Colonic mucosa (tissue), 4 donors: ENCODE results near the gene FANCI. TPM values are rescaled to one million over a fixed set of nuclear protein-coding genes. Genes with fewer than 3 reads are reported as not detected.

Source experiments
- DNase-seq: peaks from one replicate; pipeline ENCODE4 v3.0.0-alpha.2; 2020
- H3K27ac ChIP-seq: fragments of 200-600 bp; one replicate; pipeline ENCODE4 v1.8.0; 2021
- H3K27me3 ChIP-seq: fragments of 200-600 bp; one replicate; pipeline ENCODE4 v1.8.0; 2021
- H3K36me3 ChIP-seq: fragments of 200-600 bp; one replicate; pipeline ENCODE4 v1.8.0; 2021
- H3K4me1 ChIP-seq: fragments of 200-600 bp; one replicate; pipeline ENCODE4 v1.8.0; 2021; ENCODE audit warnings: mild to moderate bottlenecking
- H3K4me3 ChIP-seq: fragments of 200-600 bp; one replicate; pipeline ENCODE4 v1.8.0; 2021
- H3K9ac ChIP-seq, 2 donors: one replicate each; pipeline ENCODE4 v1.7.0; 2013; ENCODE audit warnings: control low read depth in 2 of 2, low read depth in 2 of 2, low read length in 2 of 2
- H3K9me3 ChIP-seq: fragments of 200-600 bp; one replicate; pipeline ENCODE4 v1.8.0; 2021
- intact Hi-C: fragments of 100-400 bp; cut with DNase I; formaldehyde crosslinking; loops from one replicate; pipeline ENCODE4 v1.14.1; 2022
- total RNA-seq, 2 donors: library from RNA; stranded (reverse); fragmentation: NEBNext Ultra II Directional in 1 of 2; extraction: Animal tissue kit (Norgen Biotek cat#: 25700) in 1 of 2; gene quantifications; one replicate each; pipeline ENCODE4 v1.2.1, GENCODE V29; 2021
- TF ChIP-seq, protein P1 (sequence below): fragments of 200-600 bp; IDR thresholded peaks from one replicate; pipeline ENCODE4 v1.8.0; 2022; ENCODE audit warnings: antibody characterized with exemption, mild to moderate bottlenecking
- donor health status: healthy.
- donor health status: DM: no; HTN: no; CAD: no.
- donor health status: DM: no; HTN: no; CAD: no.

Gene FANCI
- total RNA-seq, 2 donors from 2014 or later, result 19.9 to 76.9 TPM

DNA sequence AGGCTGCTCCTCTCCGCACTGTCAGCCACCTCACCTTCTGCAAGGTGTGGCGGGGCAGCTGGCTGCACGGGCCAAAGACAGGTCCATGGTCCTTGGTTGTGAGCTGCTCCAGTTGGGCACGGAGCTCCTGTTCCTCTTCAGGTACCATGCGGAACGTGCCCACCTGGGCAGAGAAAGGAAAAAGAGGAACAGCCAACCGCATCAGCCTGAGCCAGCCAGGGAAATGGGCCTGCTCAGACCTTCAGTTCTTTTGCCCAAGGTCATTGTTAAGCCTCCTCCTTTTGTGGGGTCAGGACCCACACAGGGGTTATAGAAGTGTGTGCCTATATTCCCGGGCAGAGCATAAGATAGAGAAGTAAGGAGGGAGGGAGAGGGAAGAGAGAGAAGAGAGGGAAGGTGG is 25.2 kb upstream of the FANCI start:
- Histone ChIP-seq H3K27ac (no peak overlapping the region), H3K27me3 (no peaks in the 10 kb centered on the region), H3K36me3 (no peaks in the 10 kb centered on the region), H3K9me3 (no peaks in the 10 kb centered on the region), H3K9ac (no peak overlapping the region), H3K4me3 (no peak overlapping the region), H3K4me1 (no peaks in the 10 kb centered on the region)
- TF ChIP-seq, protein P1, sequence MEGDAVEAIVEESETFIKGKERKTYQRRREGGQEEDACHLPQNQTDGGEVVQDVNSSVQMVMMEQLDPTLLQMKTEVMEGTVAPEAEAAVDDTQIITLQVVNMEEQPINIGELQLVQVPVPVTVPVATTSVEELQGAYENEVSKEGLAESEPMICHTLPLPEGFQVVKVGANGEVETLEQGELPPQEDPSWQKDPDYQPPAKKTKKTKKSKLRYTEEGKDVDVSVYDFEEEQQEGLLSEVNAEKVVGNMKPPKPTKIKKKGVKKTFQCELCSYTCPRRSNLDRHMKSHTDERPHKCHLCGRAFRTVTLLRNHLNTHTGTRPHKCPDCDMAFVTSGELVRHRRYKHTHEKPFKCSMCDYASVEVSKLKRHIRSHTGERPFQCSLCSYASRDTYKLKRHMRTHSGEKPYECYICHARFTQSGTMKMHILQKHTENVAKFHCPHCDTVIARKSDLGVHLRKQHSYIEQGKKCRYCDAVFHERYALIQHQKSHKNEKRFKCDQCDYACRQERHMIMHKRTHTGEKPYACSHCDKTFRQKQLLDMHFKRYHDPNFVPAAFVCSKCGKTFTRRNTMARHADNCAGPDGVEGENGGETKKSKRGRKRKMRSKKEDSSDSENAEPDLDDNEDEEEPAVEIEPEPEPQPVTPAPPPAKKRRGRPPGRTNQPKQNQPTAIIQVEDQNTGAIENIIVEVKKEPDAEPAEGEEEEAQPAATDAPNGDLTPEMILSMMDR, result no peak
- intact Hi-C loops, result no loop called here
- no peak for DNase-seq

DNA sequence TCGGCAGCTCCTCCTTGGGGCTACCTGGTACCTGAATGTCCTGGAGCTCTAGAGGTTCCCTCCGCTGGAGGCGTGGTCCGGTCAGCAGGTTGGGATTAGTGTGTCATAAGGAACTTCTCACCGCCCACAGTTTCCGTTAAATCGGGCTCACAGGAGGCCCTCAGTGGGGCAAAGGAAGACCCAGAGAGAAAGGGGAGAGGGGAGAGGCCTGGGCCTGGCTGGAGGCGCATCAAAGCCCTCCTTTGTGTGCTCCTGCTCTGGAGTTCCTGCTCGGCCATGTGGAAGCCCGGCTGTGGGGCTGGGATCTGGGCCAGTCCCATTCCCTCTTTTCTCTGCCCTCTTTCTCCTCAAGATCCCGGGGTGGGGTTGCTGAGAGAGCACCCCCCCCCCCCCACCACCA is 22.2 kb upstream of the FANCI start, which contains the start of gene RLBP1:
TSS of gene RLBP1 (minus strand) at position 37 of the 400 bp plus-strand sequence. CDS start 2,604 bp downstream, outside the sequence.
- TF ChIP-seq, protein P1, result no peak
- H3K4me3 ChIP-seq, result no peak within 1 kb of the TSS
- no peak for DNase-seq
- no peaks in the 10 kb centered on the region for H3K4me1 ChIP-seq
- no peak within 1 kb of the TSS for H3K27ac ChIP-seq
- H3K9me3 ChIP-seq, result no peaks in the 10 kb centered on the region
- H3K27me3 ChIP-seq, result no peaks in the 10 kb centered on the region
- H3K9ac ChIP-seq, result no peak within 1 kb of the TSS
- intact Hi-C loops, result no loop called here
- no peaks in the 10 kb centered on the region for H3K36me3 ChIP-seq

DNA sequence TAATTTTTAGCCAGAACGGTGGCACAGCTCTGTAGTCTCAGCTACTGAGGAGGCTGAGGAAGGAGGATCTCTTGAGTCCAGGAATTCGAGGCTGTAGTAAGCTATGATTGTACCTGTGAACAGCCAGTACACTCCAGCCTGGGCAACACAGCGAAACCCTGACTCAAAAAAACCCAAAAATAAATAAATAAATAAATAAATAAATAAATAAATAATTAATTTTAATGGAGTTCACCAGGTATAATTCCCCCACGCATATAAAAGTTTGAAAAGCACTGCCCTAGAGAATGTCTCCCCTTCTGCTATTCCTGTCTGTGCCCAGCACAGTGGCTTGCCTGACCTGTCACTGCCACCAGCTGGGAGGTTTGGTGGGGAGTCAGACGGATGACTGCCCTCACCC is 18.2 kb upstream of the FANCI start:
- DNase-seq, result no peak
- Histone ChIP-seq H3K9me3 (no peaks in the 10 kb centered on the region), H3K27me3 (no peaks in the 10 kb centered on the region), H3K36me3 (no peaks in the 10 kb centered on the region), H3K9ac (no peak overlapping the region), H3K4me3 (no peak overlapping the region), H3K27ac (no peak overlapping the region), H3K4me1 (no peaks in the 10 kb centered on the region)
- intact Hi-C loops, result no loop called here
- TF ChIP-seq, protein P1, result no peak

DNA sequence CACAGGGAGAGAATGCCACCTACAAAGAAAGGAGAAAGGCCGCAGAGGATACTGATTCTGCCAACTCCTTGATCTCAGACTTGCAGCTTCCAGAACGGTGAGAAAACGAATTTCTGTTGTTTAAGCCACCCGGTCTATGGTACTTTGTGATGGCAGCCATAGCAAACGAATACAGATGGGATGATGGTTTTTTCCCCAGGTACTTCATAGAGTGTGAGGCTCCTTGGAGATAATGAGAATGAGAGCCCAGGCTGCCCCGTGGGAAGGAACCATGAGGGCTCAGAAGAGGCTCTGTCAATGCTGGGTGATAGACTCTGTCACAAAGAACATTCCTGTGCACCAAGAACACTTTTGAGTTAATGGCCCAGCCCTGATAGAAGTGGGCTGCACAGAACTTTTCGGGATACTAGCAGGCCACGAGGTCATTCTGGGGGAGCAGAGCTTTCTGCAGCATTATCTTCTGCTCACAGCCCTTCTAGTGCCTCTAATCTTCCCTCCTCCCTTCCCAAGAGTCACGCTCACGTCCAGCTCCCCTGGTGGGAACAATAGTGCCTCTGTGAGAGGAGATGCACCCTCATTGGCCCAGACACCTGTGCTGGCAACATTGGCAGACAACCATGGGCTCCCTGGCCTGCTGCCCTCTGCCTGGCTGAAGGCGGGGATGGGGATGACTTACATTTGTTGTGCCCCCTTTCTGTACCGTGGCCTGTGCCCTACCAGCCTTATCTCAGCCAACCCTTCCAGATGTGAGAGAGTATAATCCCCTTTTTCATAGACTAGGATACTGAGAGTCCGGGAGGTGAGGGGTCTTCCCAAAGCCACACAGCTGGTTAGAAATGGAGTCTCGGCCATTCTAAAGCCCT is 17.2 kb upstream of the FANCI start:
- Histone ChIP-seq H3K4me1 (no peaks in the 10 kb centered on the region), H3K4me3 (no peak overlapping the region), H3K27ac (no peak overlapping the region), H3K9me3 (no peaks in the 10 kb centered on the region), H3K9ac (no peak overlapping the region), H3K36me3 (no peaks in the 10 kb centered on the region), H3K27me3 (no peaks in the 10 kb centered on the region)
- no peak for DNase-seq
- intact Hi-C loops, result no loop called here
- TF ChIP-seq, protein P1, result no peak

DNA sequence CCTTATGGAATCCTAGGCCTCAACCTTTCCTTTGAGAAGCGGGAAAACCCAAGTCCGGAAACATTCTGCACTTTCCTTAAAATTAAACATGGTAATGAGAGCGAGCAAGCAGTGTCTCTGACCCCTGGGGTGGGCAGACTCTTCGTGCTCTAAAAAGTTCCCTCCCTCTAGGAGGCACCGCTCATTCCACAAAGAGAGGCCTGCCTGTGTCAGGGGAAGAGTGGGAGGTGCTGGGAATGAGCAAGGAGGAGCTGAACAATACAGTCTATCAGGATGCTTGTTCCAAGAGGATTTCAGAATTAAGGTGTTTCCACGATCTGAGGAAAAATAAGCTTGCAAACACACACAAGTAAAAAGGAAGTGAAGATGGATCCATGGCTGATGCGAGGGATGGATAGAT is 16.4 kb upstream of the FANCI start:
- no peak for DNase-seq
- intact Hi-C loops, result no loop called here
- TF ChIP-seq, protein P1, result no peak

More for the DNA sequence above, 16.4 kb upstream of the FANCI start:
- no peak overlapping the region for H3K4me3 ChIP-seq
- H3K27ac ChIP-seq, result no peak overlapping the region
- H3K36me3 ChIP-seq, result no peaks in the 10 kb centered on the region
- no peaks in the 10 kb centered on the region for H3K4me1 ChIP-seq
- no peak overlapping the region for H3K9ac ChIP-seq
- H3K9me3 ChIP-seq, result no peaks in the 10 kb centered on the region
- no peaks in the 10 kb centered on the region for H3K27me3 ChIP-seq
